SK-N-SH treated with all-trans-retinoic acid at 6 μM for 48 hours (cell line): ENCODE measurements around the gene UBXN10.

ENCODE experiments used
- CREB5 ChIP-seq: fragments of 250-450 bp; sonication (Bioruptor Pico); IDR thresholded peaks from 2 replicates; pipeline ENCODE4 v1.5.1; 2020; ENCODE audit warnings: low read depth, mild to moderate bottlenecking, moderate library complexity
- GLIS3 ChIP-seq: fragments of 250-450 bp; sonication (Bioruptor Pico); IDR thresholded peaks from 2 replicates; pipeline ENCODE4 v1.5.0; 2020; ENCODE audit warnings: mild to moderate bottlenecking, moderate library complexity
- OSR1 ChIP-seq: fragments of 250-450 bp; sonication (Bioruptor Pico); IDR thresholded peaks from 2 replicates; pipeline ENCODE4 v1.8.0; 2022; ENCODE audit warnings: moderate library complexity, mild to moderate bottlenecking, inconsistent platforms
- POU6F1 ChIP-seq: fragments of 250-450 bp; sonication (Bioruptor Pico); IDR thresholded peaks from 2 replicates; pipeline ENCODE4 v1.8.0; 2021; ENCODE audit warnings: low read depth, mild to moderate bottlenecking, moderate library complexity, borderline replicate concordance
- PPARA ChIP-seq: fragments of 250-450 bp; sonication (Bioruptor Pico); IDR thresholded peaks from 2 replicates; pipeline ENCODE4 v1.5.0; 2020; ENCODE audit warnings: mild to moderate bottlenecking, borderline replicate concordance
- SNAI2 ChIP-seq: fragments of 250-450 bp; sonication (Bioruptor Pico); IDR thresholded peaks from 2 replicates; pipeline ENCODE4 v1.5.0; 2020; ENCODE audit warnings: mild to moderate bottlenecking, moderate library complexity
- ZFP30 ChIP-seq: fragments of 450-650 bp; formaldehyde crosslinking; IDR thresholded peaks from 2 replicates; pipeline ENCODE4 v1.5.0; 2022; ENCODE audit warnings: mild to moderate bottlenecking, moderate library complexity
- ZNF565 ChIP-seq: fragments of 450-650 bp; formaldehyde crosslinking; conservative IDR thresholded peaks from 2 replicates; pipeline ENCODE4 v1.5.0; 2020; ENCODE audit warnings: low read depth, mild to moderate bottlenecking, moderate library complexity

- TF ChIP-seq ZFP30 (no peak), CREB5 (CRISPR knock-in tag) (no peak), PPARA (CRISPR knock-in tag) (no peak), SNAI2 (no peak), OSR1 (CRISPR knock-in tag) (no peak), POU6F1 (CRISPR knock-in tag) (no peak), ZNF565 (CRISPR knock-in tag) (no peak), GLIS3 (CRISPR knock-in tag) (no peak)
Observed at GRCh38 chr1:20148571-20149500, 37.1 kb upstream of the UBXN10 start.
